ENCODE measurements around the gene KCNH5.

- no peak for TF ChIP-seq CTCF (IDR thresholded peaks at IDR 0.05; ENCODE audit: low read depth, low read length, missing input control)
- TF ChIP-seq HNF4A (conservative IDR thresholded peaks at IDR 0.05): no peak
- TF ChIP-seq YY1 (IDR thresholded peaks at IDR 0.05): no peak
- no peak for TF ChIP-seq JUND (IDR thresholded peaks at IDR 0.05)
- TF ChIP-seq TAF1 (conservative IDR thresholded peaks at IDR 0.05): no peak
- TF ChIP-seq MAX (IDR thresholded peaks at IDR 0.05): no peak
- TF ChIP-seq ZBTB33 (IDR thresholded peaks at IDR 0.05): no peak
- no peak for TF ChIP-seq SP1 (IDR thresholded peaks at IDR 0.05)
- no peak for TF ChIP-seq RAD21 (IDR thresholded peaks at IDR 0.05)
- no peak for TF ChIP-seq GABPA (IDR thresholded peaks at IDR 0.05 in 1 of 2, conservative IDR thresholded peaks at IDR 0.05 in 1 of 2)
- no peak for TF ChIP-seq NR2F2 (IDR thresholded peaks at IDR 0.05)
- TF ChIP-seq REST (IDR thresholded peaks at IDR 0.05): no peak
These were observed 6.0 kb upstream of the KCNH5 start for GRCh38 chr14:63051301-63051700.

Data from liver (tissue), 3 donors.